Upper lobe of left lung (tissue), 6 donors: ENCODE results near the gene NME5. TPM values are rescaled to one million over a fixed set of nuclear protein-coding genes. Genes with fewer than 3 reads are reported as not detected.

Experiments
- ATAC-seq, 2 donors: fragments of 200-7000 bp; cut with Tn5 transposase; one replicate each; pipeline ENCODE4 v1.9.1; 2022; ENCODE audit warnings: mild to moderate bottlenecking in 2 of 2, moderate library complexity in 2 of 2; ENCODE audit not compliant: low FRiP score in 2 of 2
- DNase-seq, 2 donors: peaks; one replicate each; pipeline ENCODE4 v3.0.0-alpha.2; 2019 to 2020
- H3K27ac ChIP-seq, 4 donors: fragments of 200-600 bp; sonication (generic); one replicate each; pipeline ENCODE4 v1.5.1; 2016 to 2019
- H3K27me3 ChIP-seq, 4 donors: fragments of 200-600 bp; sonication (generic); one replicate each; pipeline ENCODE4 v1.5.1; 2017 to 2019
- H3K36me3 ChIP-seq, 4 donors: fragments of 200-600 bp; sonication (generic); one replicate each; pipeline ENCODE4 v1.5.1; 2016 to 2019
- H3K4me1 ChIP-seq, 4 donors: fragments of 200-600 bp; sonication (generic); one replicate each; pipeline ENCODE4 v1.5.1; 2018 to 2019
- H3K4me3 ChIP-seq, 4 donors: fragments of 200-600 bp; sonication (generic); one replicate each; pipeline ENCODE4 v1.5.1; 2017 to 2019; ENCODE audit warnings: mild to moderate bottlenecking in 2 of 4, moderate library complexity in 1 of 4
- H3K9me3 ChIP-seq, 4 donors: fragments of 200-600 bp; sonication (generic); one replicate each; pipeline ENCODE4 v1.5.1; 2018 to 2019
- EP300 ChIP-seq, 4 donors: sonication (generic); formaldehyde crosslinking; IDR thresholded peaks; one replicate each; pipeline ENCODE4 v1.5.1; 2017; ENCODE audit warnings: antibody characterized with exemption in 4 of 4, control low read depth in 2 of 4
- POLR2A ChIP-seq, 4 donors: fragments of 450-650 bp; IDR thresholded peaks; one replicate each; pipeline ENCODE4 v1.5.1; 2016 to 2017; ENCODE audit warnings: antibody characterized with exemption in 4 of 4, mild to moderate bottlenecking in 2 of 4
- POLR2AphosphoS5 ChIP-seq, 2 donors: sonication (generic); formaldehyde crosslinking; IDR thresholded peaks; one replicate each; pipeline ENCODE4 v1.5.1; 2017; ENCODE audit warnings: antibody characterized with exemption in 2 of 2
- WGBS, 2 donors: methylation state at CpG; one replicate each; pipeline ENCODE4 v1.1.5; 2017 to 2018; 5-methylcytosine and 5-hydroxymethylcytosine counted together
- total RNA-seq, 6 donors: library from RNA; depleted of rRNA in 4 of 6; stranded (reverse); fragments of >200 nt in 4 of 6; gene quantifications; one replicate each; pipeline versions ENCODE4 v1.1.0 to v1.2.1, GENCODE V29; 2016 to 2021
- TF ChIP-seq, protein P1 (sequence below), 6 experiments: fragments of 450-650 bp in 4 of 6; fragments of 200-600 bp in 2 of 6; sonication (generic) in 2 of 6; IDR thresholded peaks; one replicate each; pipeline ENCODE4 v1.5.1; 2016 to 2019; ENCODE audit warnings: antibody characterized with exemption in 6 of 6
- donor health status: DM: no; HTN: no; CAD: no; lungs with moderate emphysema.
- donor health status: DM: no; HTN: yes; CAD: no; lungs with severe emphysema.

Gene NME5
- total RNA-seq, 6 donors from 2014 or later: 1.6 to 22.8 (median 4.4) TPM; not detected in 1

DNA sequence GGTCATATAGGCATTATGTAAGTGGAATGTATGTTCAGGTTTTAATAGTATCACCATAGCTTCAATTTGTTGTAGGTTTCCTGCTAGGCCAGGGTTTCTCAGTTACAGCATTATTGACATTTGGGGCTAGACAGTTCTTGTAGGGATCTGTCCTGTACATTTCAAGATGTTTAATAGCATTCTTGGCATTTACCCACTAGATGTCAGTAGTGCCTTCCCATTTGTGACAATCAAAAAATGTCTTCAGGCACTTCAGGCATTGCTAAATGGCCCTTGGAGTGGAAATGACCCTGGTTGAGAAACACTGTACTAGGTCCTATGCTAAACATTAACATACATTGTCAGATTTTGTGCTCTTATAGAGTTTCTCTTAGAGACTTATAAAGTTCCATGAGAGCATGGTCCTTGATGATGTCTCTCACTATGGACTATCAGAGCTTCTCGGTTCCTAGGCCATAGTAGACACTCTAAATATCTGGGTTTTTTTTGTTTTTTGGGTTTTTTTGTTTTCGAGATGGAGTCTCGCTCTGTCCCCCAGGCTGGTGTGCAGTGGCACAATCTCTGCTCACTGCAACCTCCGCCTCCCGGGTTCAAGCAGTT is 41.1 kb upstream of the NME5 start:
- peaks cover 0 to 28% (median 15%) of the 10 kb centered on the region in 4 donors for H3K36me3 ChIP-seq
- H3K9me3 ChIP-seq: no peaks in the 10 kb centered on the region
- H3K27ac ChIP-seq: no peak overlapping the region
- H3K27me3 ChIP-seq: no peaks in the 10 kb centered on the region
- peak overlapping the region in 1 of 4 donors; percentile 79 for H3K4me3 ChIP-seq
- TF ChIP-seq, protein P1, sequence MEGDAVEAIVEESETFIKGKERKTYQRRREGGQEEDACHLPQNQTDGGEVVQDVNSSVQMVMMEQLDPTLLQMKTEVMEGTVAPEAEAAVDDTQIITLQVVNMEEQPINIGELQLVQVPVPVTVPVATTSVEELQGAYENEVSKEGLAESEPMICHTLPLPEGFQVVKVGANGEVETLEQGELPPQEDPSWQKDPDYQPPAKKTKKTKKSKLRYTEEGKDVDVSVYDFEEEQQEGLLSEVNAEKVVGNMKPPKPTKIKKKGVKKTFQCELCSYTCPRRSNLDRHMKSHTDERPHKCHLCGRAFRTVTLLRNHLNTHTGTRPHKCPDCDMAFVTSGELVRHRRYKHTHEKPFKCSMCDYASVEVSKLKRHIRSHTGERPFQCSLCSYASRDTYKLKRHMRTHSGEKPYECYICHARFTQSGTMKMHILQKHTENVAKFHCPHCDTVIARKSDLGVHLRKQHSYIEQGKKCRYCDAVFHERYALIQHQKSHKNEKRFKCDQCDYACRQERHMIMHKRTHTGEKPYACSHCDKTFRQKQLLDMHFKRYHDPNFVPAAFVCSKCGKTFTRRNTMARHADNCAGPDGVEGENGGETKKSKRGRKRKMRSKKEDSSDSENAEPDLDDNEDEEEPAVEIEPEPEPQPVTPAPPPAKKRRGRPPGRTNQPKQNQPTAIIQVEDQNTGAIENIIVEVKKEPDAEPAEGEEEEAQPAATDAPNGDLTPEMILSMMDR (IDR thresholded peaks at IDR 0.05): peak in 3 of 6 experiments; percentile 35 to 42 (median 40)
- no peak for TF ChIP-seq POLR2AphosphoS5 (IDR thresholded peaks at IDR 0.05)
- DNase-seq: peak in 1 of 2 donors; percentile 28
- WGBS, 2 donors: 75 to 76% methylated on average over 5 of the region's 5 CpGs
- no peak for ATAC-seq
- H3K4me1 ChIP-seq: peaks cover 14 to 29% (median 23%) of the 10 kb centered on the region in 4 donors

DNA sequence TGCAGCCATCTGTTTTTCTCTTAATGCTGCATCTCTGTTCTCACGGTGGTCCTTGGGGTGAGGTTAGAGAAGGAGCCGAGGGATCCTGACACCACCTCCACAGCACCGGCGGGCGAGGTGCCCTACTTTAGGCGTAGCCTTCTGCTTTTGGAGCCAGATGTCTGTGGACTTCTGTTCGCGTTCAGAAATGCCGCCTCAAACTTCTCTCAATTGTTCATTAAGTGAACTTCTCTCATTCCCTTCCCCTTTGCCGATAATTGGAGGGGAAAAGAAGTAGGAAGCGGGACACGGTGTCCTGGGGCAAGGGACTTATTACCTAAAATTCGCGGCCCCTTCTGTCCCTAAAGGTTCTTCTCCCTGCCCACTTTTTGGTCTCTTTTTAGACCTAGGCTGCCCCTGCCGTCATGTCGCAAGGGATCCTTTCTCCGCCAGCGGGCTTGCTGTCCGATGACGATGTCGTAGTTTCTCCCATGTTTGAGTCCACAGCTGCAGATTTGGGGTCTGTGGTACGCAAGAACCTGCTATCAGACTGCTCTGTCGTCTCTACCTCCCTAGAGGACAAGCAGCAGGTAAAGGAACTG is 40.1 kb upstream of the NME5 start:
- Histone ChIP-seq H3K4me1 (peaks cover 14 to 29% (median 23%) of the 10 kb centered on the region in 4 donors), H3K36me3 (peaks cover 3 to 29% (median 16%) of the 10 kb centered on the region in 4 donors), H3K27ac (peak overlapping the region in 1 of 4 donors; percentile 90), H3K27me3 (no peaks in the 10 kb centered on the region), H3K4me3 (peak overlapping the region in 3 of 4 donors; percentile 79 to 88 (median 83)), H3K9me3 (no peaks in the 10 kb centered on the region)
- ATAC-seq (no peak), DNase-seq (no peak)
- TF ChIP-seq, protein P1 (IDR thresholded peaks at IDR 0.05): no peak
- TF ChIP-seq POLR2AphosphoS5 (IDR thresholded peaks at IDR 0.05): no peak
- no peak for TF ChIP-seq POLR2A (IDR thresholded peaks at IDR 0.05)
- TF ChIP-seq EP300 (IDR thresholded peaks at IDR 0.05): no peak
- 1 to 2% methylated on average over 23 of the region's 23 CpGs for WGBS, 2 donors

DNA sequence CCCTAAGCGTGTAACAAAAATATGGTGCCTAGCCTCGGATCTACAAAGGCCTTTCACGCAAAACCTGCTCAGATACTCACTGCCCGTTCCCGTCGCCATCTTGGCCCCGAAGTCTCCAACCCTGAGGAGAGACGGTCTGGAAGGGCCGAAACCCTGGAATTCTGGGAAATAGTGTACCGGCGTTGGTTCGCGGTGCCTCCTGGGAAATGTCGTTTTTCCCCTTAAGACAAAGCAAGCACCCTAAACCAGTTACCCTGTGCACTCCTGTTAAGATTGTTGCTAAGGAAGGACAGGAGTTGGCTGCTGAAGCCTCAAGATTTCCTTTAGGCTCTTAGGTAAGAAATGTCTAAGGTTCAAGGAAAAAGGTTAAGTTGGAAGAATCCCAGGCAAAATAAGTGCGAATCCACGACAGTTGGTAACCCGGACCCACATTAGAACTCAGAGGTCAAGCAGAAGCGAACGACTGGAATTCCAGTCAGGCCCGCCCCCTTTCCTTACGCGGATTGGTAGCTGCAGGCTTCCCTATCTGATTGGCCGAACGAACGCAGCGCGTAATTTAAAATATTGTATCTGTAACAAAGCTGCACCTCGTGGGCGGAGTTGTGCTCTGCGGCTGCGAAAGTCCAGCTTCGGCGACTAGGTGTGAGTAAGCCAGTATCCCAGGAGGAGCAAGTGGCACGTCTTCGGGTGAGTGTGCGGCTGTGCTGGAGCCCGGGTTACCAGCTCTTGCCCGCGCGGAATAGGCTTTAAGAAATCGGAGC is 39.5 kb upstream of the NME5 start, which contains the start of the genes BRD8 and KIF20A:
Gene BRD8, minus strand, starts transcription at position 115 of the 761 bp plus-strand sequence. Its CDS starts 16 bp downstream, at position 99.
Gene KIF20A, plus strand, starts transcription at position 597 of the 761 bp plus-strand sequence. CDS start 569 bp downstream, outside the sequence.
- Histone ChIP-seq H3K4me1 (peaks cover 14 to 29% (median 23%) of the 10 kb centered on the region in 4 donors), H3K4me3 (peak within 1 kb of the TSS; percentile 79 to 92 (median 86)), H3K27me3 (no peaks in the 10 kb centered on the region), H3K27ac (peak within 1 kb of the TSS; percentile 79 to 90 (median 84)), H3K9me3 (no peaks in the 10 kb centered on the region), H3K36me3 (peaks cover 5 to 30% (median 13%) of the 10 kb centered on the region in 4 donors)
- DNase-seq (peak; percentile 49 to 97), ATAC-seq (peak; percentile 97 to 99)
- WGBS, 2 donors: 0% methylated on average over 9 to 41 of the region's 41 CpGs
- no peak for TF ChIP-seq EP300 (IDR thresholded peaks at IDR 0.05)
- peak in 2 of 4 donors; percentile 48 to 66 for TF ChIP-seq POLR2A (IDR thresholded peaks at IDR 0.05)
- TF ChIP-seq, protein P1 (IDR thresholded peaks at IDR 0.05): no peak
- peak; percentile 45 to 82 for TF ChIP-seq POLR2AphosphoS5 (IDR thresholded peaks at IDR 0.05)

DNA sequence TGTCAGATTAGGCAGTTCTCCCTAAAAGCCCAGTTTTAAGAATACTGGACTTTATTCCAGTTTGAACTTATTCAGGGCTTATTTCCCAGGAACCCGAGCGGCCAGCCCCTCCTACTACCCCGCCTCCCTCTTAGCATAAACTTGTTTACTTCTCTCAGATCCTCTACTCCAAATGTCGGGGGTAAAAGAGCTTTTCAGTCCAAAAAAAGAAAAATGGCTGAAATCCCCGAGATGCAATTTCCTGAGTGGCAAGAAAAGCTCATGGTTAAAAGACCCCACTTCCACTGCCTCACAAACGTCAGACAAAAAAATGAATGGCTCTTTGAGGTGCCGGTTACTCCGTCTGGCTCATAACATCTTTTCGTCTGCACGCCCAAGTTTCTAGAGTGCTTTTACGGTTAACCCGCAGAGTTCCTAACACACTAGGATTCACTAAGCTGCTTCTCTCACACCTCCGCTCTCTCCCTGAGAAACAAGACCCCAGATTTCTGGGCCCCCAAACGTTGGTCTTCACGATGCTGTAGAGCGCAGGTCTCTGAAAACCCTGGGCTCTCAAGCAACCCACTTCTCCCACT is 38.8 kb upstream of the NME5 start:
- WGBS, 2 donors: 0% methylated on average over 16 of the region's 16 CpGs
- Histone ChIP-seq H3K4me1 (peaks cover 14 to 29% (median 23%) of the 10 kb centered on the region in 4 donors), H3K27ac (peak overlapping the region; percentile 79 to 90 (median 84)), H3K4me3 (peak overlapping the region; percentile 79 to 92 (median 86)), H3K27me3 (no peaks in the 10 kb centered on the region), H3K9me3 (no peaks in the 10 kb centered on the region), H3K36me3 (peaks cover 5 to 37% (median 17%) of the 10 kb centered on the region in 4 donors)
- peak in 1 of 2 donors; percentile 47 for DNase-seq
- peak; percentile 69 to 71 for ATAC-seq
- TF ChIP-seq POLR2A (IDR thresholded peaks at IDR 0.05) (no peak), EP300 (IDR thresholded peaks at IDR 0.05) (no peak), POLR2AphosphoS5 (IDR thresholded peaks at IDR 0.05) (no peak)
- TF ChIP-seq, protein P1 (IDR thresholded peaks at IDR 0.05): no peak
